CD4-positive, CD25-positive, alpha-beta regulatory T cell (primary cell): ENCODE measurements around the gene ELOVL5. TPM values are rescaled to one million over a fixed set of nuclear protein-coding genes. Genes with fewer than 3 reads are reported as not detected.

ENCODE experiments used
- ATAC-seq, 2 donors: fragments of 150-1000 bp; cut with Tn5 transposase; one replicate each; pipeline ENCODE4 v1.10.0; 2021; ENCODE audit warnings: low read depth in 2 of 2, moderate number of reproducible peaks in 2 of 2, moderate library complexity in 1 of 2
- DNase-seq, 3 donors: peaks; one replicate each; pipeline versions ENCODE4 v3.0.0 to v3.0.0-alpha.2; 2012 to 2022; ENCODE audit warnings: mixed read lengths in 1 of 3
- H3K27ac ChIP-seq: one replicate; pipeline ENCODE4 v1.7.0; 2013; ENCODE audit warnings: mild to moderate bottlenecking, low read length; ENCODE audit not compliant: insufficient read depth, poor library complexity, severe bottlenecking
- H3K27me3 ChIP-seq: one replicate; pipeline ENCODE4 v1.7.0; 2013; ENCODE audit warnings: low read length; ENCODE audit not compliant: control insufficient read depth, insufficient read depth
- H3K36me3 ChIP-seq: one replicate; pipeline ENCODE4 v1.7.0; 2013; ENCODE audit warnings: mild to moderate bottlenecking, low read length, moderate library complexity; ENCODE audit not compliant: control insufficient read depth, insufficient read depth
- H3K4me1 ChIP-seq: 2 replicates; pipeline ENCODE4 v1.7.0; 2013; ENCODE audit warnings: mild to moderate bottlenecking, low read length; ENCODE audit not compliant: insufficient read depth, control insufficient read depth, poor library complexity, severe bottlenecking
- H3K4me3 ChIP-seq: one replicate; pipeline ENCODE4 v1.7.0; 2013; ENCODE audit warnings: low read depth, mild to moderate bottlenecking, low read length, moderate library complexity
- H3K9me3 ChIP-seq, 2 experiments: 1 replicate in 1 of 2; 2 replicates in 1 of 2; pipeline ENCODE4 v1.7.0; 2013; ENCODE audit warnings: low read length in 2 of 2, mild to moderate bottlenecking in 1 of 2, moderate library complexity in 1 of 2; ENCODE audit not compliant: control insufficient read depth in 2 of 2
- H3K27ac Mint-ChIP-seq, 3 donors: one replicate each; pipeline ENCODE4 v1.8.0; 2020 to 2022; ENCODE audit warnings: mild to moderate bottlenecking in 3 of 3, mixed read lengths in 3 of 3, moderate library complexity in 2 of 3
- H3K27me3 Mint-ChIP-seq: one replicate; pipeline ENCODE4 v1.8.0; 2022; ENCODE audit warnings: mild to moderate bottlenecking, mixed read lengths
- H3K36me3 Mint-ChIP-seq: one replicate; pipeline ENCODE4 v1.8.0; 2020; ENCODE audit warnings: mixed read lengths
- H3K4me1 Mint-ChIP-seq, 4 donors: one replicate each; pipeline ENCODE4 v1.8.0; 2020 to 2022; ENCODE audit warnings: mixed read lengths in 4 of 4, mild to moderate bottlenecking in 1 of 4
- H3K4me3 Mint-ChIP-seq, 4 donors: one replicate each; pipeline ENCODE4 v1.8.0; 2020 to 2022; ENCODE audit warnings: mild to moderate bottlenecking in 4 of 4, mixed read lengths in 4 of 4, moderate library complexity in 3 of 4
- H3K9me3 Mint-ChIP-seq, 7 donors: one replicate each; pipeline ENCODE4 v1.8.0; 2020 to 2022; ENCODE audit warnings: mixed read lengths in 7 of 7, mild to moderate bottlenecking in 3 of 7, moderate library complexity in 2 of 7
- polyA plus RNA-seq, 4 donors: library from polyadenylated mRNA; unstranded; fragments of 300-500 nt; fragmentation: Illumina TruSeq; gene quantifications; one replicate each; pipeline ENCODE4 v1.2.3, GENCODE V29; 2021
- total RNA-seq: library from RNA; stranded (reverse); gene quantifications from one replicate; pipeline ENCODE4 v1.2.3, GENCODE V29; 2022

Gene ELOVL5
- total and polyA plus RNA-seq, 5 donors from 2014 or later = 139 to 201 (median 159) TPM

GRCh38 chr6:53316142-53316541 is 32.6 kb downstream of the ELOVL5 start:
- Mint-ChIP-seq H3K36me3 (peaks cover 3% of the 10 kb centered on the region), H3K9me3 (no peaks in the 10 kb centered on the region), H3K27ac (peak overlapping the region; percentile 79 to 94 (median 81)), H3K4me3 (peak overlapping the region; percentile 52 to 74 (median 64)), H3K4me1 (peaks cover 42 to 85% (median 75%) of the 10 kb centered on the region in 4 donors), H3K27me3 (no peaks in the 10 kb centered on the region)
- ATAC-seq (no peak), DNase-seq (no peak)
- Histone ChIP-seq H3K4me1 (peaks cover 70% of the 10 kb centered on the region), H3K4me3 (peak overlapping the region; percentile 21), H3K36me3 (peaks cover 3% of the 10 kb centered on the region), H3K27ac (peak overlapping the region; percentile 63), H3K9me3 (no peaks in the 10 kb centered on the region), H3K27me3 (no peaks in the 10 kb centered on the region)

- Histone ChIP-seq H3K36me3 (peaks cover 3% of the 10 kb centered on the region), H3K27me3 (no peaks in the 10 kb centered on the region), H3K4me3 (peak overlapping the region; percentile 21), H3K9me3 (no peaks in the 10 kb centered on the region), H3K4me1 (peaks cover 78% of the 10 kb centered on the region), H3K27ac (peak overlapping the region; percentile 63)
- Mint-ChIP-seq H3K4me1 (peaks cover 49 to 85% (median 74%) of the 10 kb centered on the region in 4 donors), H3K27ac (peak overlapping the region; percentile 79 to 94 (median 81)), H3K4me3 (peak overlapping the region; percentile 13 to 63 (median 44)), H3K27me3 (no peaks in the 10 kb centered on the region), H3K36me3 (no peaks in the 10 kb centered on the region), H3K9me3 (no peaks in the 10 kb centered on the region)
- no peak for ATAC-seq
- DNase-seq = no peak
These were observed 33.5 kb downstream of the ELOVL5 start for GRCh38 chr6:53315086-53315724.

- Mint-ChIP-seq H3K9me3 (no peaks in the 10 kb centered on the region), H3K4me3 (peak overlapping the region; percentile 12 to 40 (median 21)), H3K36me3 (no peaks in the 10 kb centered on the region), H3K27ac (peak overlapping the region; percentile 2 to 94 (median 60)), H3K4me1 (peaks cover 56 to 89% (median 80%) of the 10 kb centered on the region in 4 donors), H3K27me3 (no peaks in the 10 kb centered on the region)
- Histone ChIP-seq H3K4me3 (peak overlapping the region; percentile 51), H3K4me1 (peaks cover 88% of the 10 kb centered on the region), H3K27me3 (no peaks in the 10 kb centered on the region), H3K9me3 (no peaks in the 10 kb centered on the region), H3K36me3 (no peaks in the 10 kb centered on the region), H3K27ac (peak overlapping the region; percentile 63)
- DNase-seq (peak in 1 of 3 donors; percentile 32), ATAC-seq (peak in 1 of 2 donors; percentile 20)
These were observed 34.9 kb downstream of the ELOVL5 start for GRCh38 chr6:53313784-53314400.

- Histone ChIP-seq H3K36me3 (no peaks in the 10 kb centered on the region), H3K9me3 (no peaks in the 10 kb centered on the region), H3K4me3 (peak overlapping the region; percentile 66), H3K4me1 (peaks cover 97% of the 10 kb centered on the region), H3K27me3 (no peaks in the 10 kb centered on the region), H3K27ac (peak overlapping the region; percentile 75)
- H3K36me3 Mint-ChIP-seq = no peaks in the 10 kb centered on the region
- DNase-seq (peak in 2 of 3 donors; percentile 38 to 71), ATAC-seq (peak; percentile 62 to 65)
- H3K4me3 Mint-ChIP-seq = peak overlapping the region; percentile 1 to 73 (median 40)
- peaks cover 63 to 97% (median 88%) of the 10 kb centered on the region in 4 donors for H3K4me1 Mint-ChIP-seq
- H3K27me3 Mint-ChIP-seq = no peaks in the 10 kb centered on the region
- peak overlapping the region; percentile 52 to 95 (median 76) for H3K27ac Mint-ChIP-seq
- no peaks in the 10 kb centered on the region for H3K9me3 Mint-ChIP-seq
These were observed 36.4 kb downstream of the ELOVL5 start for GRCh38 chr6:53312355-53312754.

- no peaks in the 10 kb centered on the region for H3K36me3 Mint-ChIP-seq
- H3K4me3 ChIP-seq = peak overlapping the region; percentile 66
- H3K4me1 Mint-ChIP-seq = peaks cover 68 to 97% (median 89%) of the 10 kb centered on the region in 4 donors
- peak overlapping the region; percentile 76 to 96 (median 95) for H3K27ac Mint-ChIP-seq
- H3K27me3 Mint-ChIP-seq = no peaks in the 10 kb centered on the region
- H3K9me3 Mint-ChIP-seq = no peaks in the 10 kb centered on the region
- H3K9me3 ChIP-seq = no peaks in the 10 kb centered on the region
- no peaks in the 10 kb centered on the region for H3K36me3 ChIP-seq
- H3K4me3 Mint-ChIP-seq = peak overlapping the region; percentile 46 to 89 (median 76)
- no peak for DNase-seq
- no peak for ATAC-seq
- peaks cover 100% of the 10 kb centered on the region for H3K4me1 ChIP-seq
- H3K27ac ChIP-seq = peak overlapping the region; percentile 75
- H3K27me3 ChIP-seq = no peaks in the 10 kb centered on the region
These were observed 37.2 kb downstream of the ELOVL5 start for GRCh38 chr6:53311586-53311935.

GRCh38 chr6:53310771-53311585 is 37.8 kb downstream of the ELOVL5 start:
- peak overlapping the region; percentile 66 for H3K4me3 ChIP-seq
- Mint-ChIP-seq H3K36me3 (no peaks in the 10 kb centered on the region), H3K4me1 (peaks cover 65 to 95% (median 88%) of the 10 kb centered on the region in 4 donors), H3K9me3 (no peaks in the 10 kb centered on the region), H3K27me3 (no peaks in the 10 kb centered on the region), H3K27ac (peak overlapping the region; percentile 76 to 96 (median 95)), H3K4me3 (peak overlapping the region; percentile 46 to 89 (median 76))
- H3K27me3 ChIP-seq = no peaks in the 10 kb centered on the region
- ATAC-seq (no peak), DNase-seq (no peak)
- H3K4me1 ChIP-seq = peaks cover 97% of the 10 kb centered on the region
- no peaks in the 10 kb centered on the region for H3K36me3 ChIP-seq
- H3K9me3 ChIP-seq = no peaks in the 10 kb centered on the region
- peak overlapping the region; percentile 75 for H3K27ac ChIP-seq

- no peaks in the 10 kb centered on the region for H3K9me3 ChIP-seq
- DNase-seq (no peak), ATAC-seq (no peak)
- peaks cover 86% of the 10 kb centered on the region for H3K4me1 ChIP-seq
- peak overlapping the region; percentile 66 for H3K4me3 ChIP-seq
- no peaks in the 10 kb centered on the region for H3K9me3 Mint-ChIP-seq
- H3K4me1 Mint-ChIP-seq = peaks cover 56 to 84% (median 77%) of the 10 kb centered on the region in 4 donors
- H3K27ac ChIP-seq = peak overlapping the region; percentile 75
- peak overlapping the region; percentile 65 to 86 (median 76) for H3K4me3 Mint-ChIP-seq
- no peaks in the 10 kb centered on the region for H3K36me3 Mint-ChIP-seq
- peak overlapping the region; percentile 76 to 96 (median 95) for H3K27ac Mint-ChIP-seq
- no peaks in the 10 kb centered on the region for H3K27me3 ChIP-seq
- H3K27me3 Mint-ChIP-seq = no peaks in the 10 kb centered on the region
- H3K36me3 ChIP-seq = no peaks in the 10 kb centered on the region
These were observed 38.8 kb downstream of the ELOVL5 start for GRCh38 chr6:53309901-53310300.
